GM12873 (cell line): Measurements from ENCODE around the gene SKAP1.

Source experiments
- TF ChIP-seq, protein P1 (sequence below): IDR thresholded peaks from 2 replicates; pipeline ENCODE4 v1.5.1; 2012; ENCODE audit warnings: low read depth, mild to moderate bottlenecking, moderate library complexity, low read length, control low read depth; ENCODE audit not compliant: insufficient read depth; ENCODE audit errors: missing control alignments

SKAP1 gene

GRCh38 chr17:48326310-48326709 lies 103.7 kb downstream of the SKAP1 start:
- TF ChIP-seq, protein P1, sequence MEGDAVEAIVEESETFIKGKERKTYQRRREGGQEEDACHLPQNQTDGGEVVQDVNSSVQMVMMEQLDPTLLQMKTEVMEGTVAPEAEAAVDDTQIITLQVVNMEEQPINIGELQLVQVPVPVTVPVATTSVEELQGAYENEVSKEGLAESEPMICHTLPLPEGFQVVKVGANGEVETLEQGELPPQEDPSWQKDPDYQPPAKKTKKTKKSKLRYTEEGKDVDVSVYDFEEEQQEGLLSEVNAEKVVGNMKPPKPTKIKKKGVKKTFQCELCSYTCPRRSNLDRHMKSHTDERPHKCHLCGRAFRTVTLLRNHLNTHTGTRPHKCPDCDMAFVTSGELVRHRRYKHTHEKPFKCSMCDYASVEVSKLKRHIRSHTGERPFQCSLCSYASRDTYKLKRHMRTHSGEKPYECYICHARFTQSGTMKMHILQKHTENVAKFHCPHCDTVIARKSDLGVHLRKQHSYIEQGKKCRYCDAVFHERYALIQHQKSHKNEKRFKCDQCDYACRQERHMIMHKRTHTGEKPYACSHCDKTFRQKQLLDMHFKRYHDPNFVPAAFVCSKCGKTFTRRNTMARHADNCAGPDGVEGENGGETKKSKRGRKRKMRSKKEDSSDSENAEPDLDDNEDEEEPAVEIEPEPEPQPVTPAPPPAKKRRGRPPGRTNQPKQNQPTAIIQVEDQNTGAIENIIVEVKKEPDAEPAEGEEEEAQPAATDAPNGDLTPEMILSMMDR, result no peak

DNA sequence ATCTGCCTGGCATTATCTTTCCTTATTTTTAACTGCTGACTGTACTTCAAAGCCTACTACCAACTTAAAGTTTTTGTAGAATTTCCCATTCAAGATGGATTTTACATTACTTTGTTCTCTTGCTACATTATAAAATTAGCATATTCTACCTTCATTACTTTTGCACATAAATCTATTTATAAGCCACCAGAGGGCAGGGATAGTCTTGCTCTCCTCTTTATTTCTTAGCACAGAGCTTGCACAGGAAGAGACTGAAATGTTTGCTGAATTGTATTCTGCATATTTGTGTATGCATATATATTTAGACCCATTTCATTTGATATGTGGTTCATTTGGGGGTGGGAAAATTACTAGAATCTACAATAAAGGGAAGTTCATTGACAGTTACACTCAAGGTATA lies 108.0 kb downstream of the SKAP1 start:
- TF ChIP-seq, protein P1, result no peak

DNA sequence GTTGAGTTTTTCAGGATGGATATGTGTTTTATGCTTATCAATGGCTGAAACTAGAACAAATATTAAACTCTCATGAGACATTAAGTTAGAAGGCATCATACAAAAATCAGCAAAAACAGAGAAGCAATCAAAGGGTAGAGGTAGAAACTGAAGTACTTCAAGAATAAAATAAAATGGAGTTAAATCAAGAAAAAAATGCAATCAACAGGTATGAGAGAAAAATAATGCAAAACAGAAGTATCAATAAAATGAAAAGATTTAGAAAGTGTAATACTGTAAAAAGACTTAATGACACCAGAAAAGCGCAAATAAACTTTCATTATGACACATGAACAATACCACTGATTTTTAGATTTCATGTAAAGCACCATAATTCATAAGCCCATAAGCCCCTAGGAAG lies 112.3 kb downstream of the SKAP1 start:
- TF ChIP-seq, protein P1, result no peak

- TF ChIP-seq, protein P1, result no peak
These were observed 115.3 kb downstream of the SKAP1 start for GRCh38 chr17:48314716-48315115.

GRCh38 chr17:48313096-48313755 lies 116.8 kb downstream of the SKAP1 start:
- TF ChIP-seq, protein P1, result no peak

GRCh38 chr17:48311324-48311723 lies 118.7 kb downstream of the SKAP1 start:
- TF ChIP-seq, protein P1, result no peak

- TF ChIP-seq, protein P1, result no peak
These were observed 119.2 kb downstream of the SKAP1 start for GRCh38 chr17:48310748-48311213.
